ENCODE measurements around the gene RNASE2.
A peak's percentile ranks its signal among the peaks of the same experiment; 100 is the strongest.
"Not testable (repeated sequence)": the region's sequence is repeated elsewhere in the genome, so short reads cannot be mapped to it uniquely, and the experiment has no call there.

Gene RNASE2

GRCh38 chr14:20954736-20955537 is at the start of gene RNASE2:
TSS of gene RNASE2 (plus strand) at chr14:20955487. CDS start at chr14:20955772, 285 bp downstream.
- not testable (repeated sequence) for DNase-seq

- no peak for DNase-seq
Observed at GRCh38 chr14:20905676-20906075, 49.6 kb upstream of the RNASE2 start.

- no peak for DNase-seq
Observed at GRCh38 chr14:20907214-20907613, 48.1 kb upstream of the RNASE2 start.

- DNase-seq, result not testable (repeated sequence)
Observed at GRCh38 chr14:20910822-20911221, 44.5 kb upstream of the RNASE2 start.

- DNase-seq, result not testable (repeated sequence)
Observed at GRCh38 chr14:20919038-20919756, 36.1 kb upstream of the RNASE2 start.

GRCh38 chr14:20923766-20924297 is 31.5 kb upstream of the RNASE2 start:
- not testable (repeated sequence) for DNase-seq

- DNase-seq, result no peak
Observed at GRCh38 chr14:20934148-20934762, 21.0 kb upstream of the RNASE2 start.

GRCh38 chr14:20935303-20935984 is 19.8 kb upstream of the RNASE2 start:
- no peak for DNase-seq

- not testable (repeated sequence) for DNase-seq
Observed at GRCh38 chr14:20945146-20945545, 10.1 kb upstream of the RNASE2 start.

GRCh38 chr14:20946707-20947106 is 8.6 kb upstream of the RNASE2 start:
- DNase-seq, result not testable (repeated sequence)

- not testable (repeated sequence) for DNase-seq
Observed at GRCh38 chr14:20955538-20955873, 219 bp downstream of the RNASE2 start.

- DNase-seq, result no peak
Observed at GRCh38 chr14:20956376-20956976, 1.2 kb downstream of the RNASE2 start.

- DNase-seq, result not testable (repeated sequence)
Observed at GRCh38 chr14:20958946-20959345, 3.7 kb downstream of the RNASE2 start.

- no peak for DNase-seq
Observed at GRCh38 chr14:20969336-20969735, 14.0 kb downstream of the RNASE2 start.

- no peak for DNase-seq
Observed at GRCh38 chr14:20970647-20970982, 15.3 kb downstream of the RNASE2 start.

GRCh38 chr14:20970983-20971704 is 15.9 kb downstream of the RNASE2 start:
- peak; percentile 72 for DNase-seq

- no peak for DNase-seq
Observed at GRCh38 chr14:20971705-20972021, 16.4 kb downstream of the RNASE2 start.

- DNase-seq, result no peak
Observed at GRCh38 chr14:20973501-20973900, 18.2 kb downstream of the RNASE2 start.

GRCh38 chr14:20976291-20976690 is 21.0 kb downstream of the RNASE2 start:
- DNase-seq, result no peak

GRCh38 chr14:20978687-20979086 is 23.4 kb downstream of the RNASE2 start:
- DNase-seq, result no peak

- DNase-seq, result no peak
Observed at GRCh38 chr14:20980906-20981305, 25.6 kb downstream of the RNASE2 start.

Data from NCI-H446 treated with DMSO at 0.1 percent for 48 hours (cell line).